ENCODE data around the gene PAX3.

PAX3 gene

GRCh38 chr2:222298311-222299150, at the start of gene PAX3:
Gene PAX3 (minus strand): TSS chr2:222298998. CDS start chr2:222298615, 383 bp downstream.
- DNase-seq (ENCODE audit: low read depth, low spot score), result peak; percentile 93
- H3K4me3 ChIP-seq (ENCODE audit: low read depth, low read length), result peak within 1 kb of the TSS; percentile 74
- in situ Hi-C loops (cut with HindIII; ENCODE audit: low sequenced_read_pairs), result no loop called here
- TF ChIP-seq, protein P1, sequence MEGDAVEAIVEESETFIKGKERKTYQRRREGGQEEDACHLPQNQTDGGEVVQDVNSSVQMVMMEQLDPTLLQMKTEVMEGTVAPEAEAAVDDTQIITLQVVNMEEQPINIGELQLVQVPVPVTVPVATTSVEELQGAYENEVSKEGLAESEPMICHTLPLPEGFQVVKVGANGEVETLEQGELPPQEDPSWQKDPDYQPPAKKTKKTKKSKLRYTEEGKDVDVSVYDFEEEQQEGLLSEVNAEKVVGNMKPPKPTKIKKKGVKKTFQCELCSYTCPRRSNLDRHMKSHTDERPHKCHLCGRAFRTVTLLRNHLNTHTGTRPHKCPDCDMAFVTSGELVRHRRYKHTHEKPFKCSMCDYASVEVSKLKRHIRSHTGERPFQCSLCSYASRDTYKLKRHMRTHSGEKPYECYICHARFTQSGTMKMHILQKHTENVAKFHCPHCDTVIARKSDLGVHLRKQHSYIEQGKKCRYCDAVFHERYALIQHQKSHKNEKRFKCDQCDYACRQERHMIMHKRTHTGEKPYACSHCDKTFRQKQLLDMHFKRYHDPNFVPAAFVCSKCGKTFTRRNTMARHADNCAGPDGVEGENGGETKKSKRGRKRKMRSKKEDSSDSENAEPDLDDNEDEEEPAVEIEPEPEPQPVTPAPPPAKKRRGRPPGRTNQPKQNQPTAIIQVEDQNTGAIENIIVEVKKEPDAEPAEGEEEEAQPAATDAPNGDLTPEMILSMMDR (IDR thresholded peaks at IDR 0.05; ENCODE audit: low read depth, low read length), result no peak

- H3K4me3 ChIP-seq (ENCODE audit: low read depth, low read length), result no peak overlapping the region
- no peak for DNase-seq (ENCODE audit: low read depth, low spot score)
- TF ChIP-seq, protein P1 (IDR thresholded peaks at IDR 0.05; ENCODE audit: low read depth, low read length), result no peak
- in situ Hi-C loops (cut with HindIII; ENCODE audit: low sequenced_read_pairs), result no loop called here
Observed at GRCh38 chr2:222341331-222341730, 42.5 kb upstream of the PAX3 start.

DNA sequence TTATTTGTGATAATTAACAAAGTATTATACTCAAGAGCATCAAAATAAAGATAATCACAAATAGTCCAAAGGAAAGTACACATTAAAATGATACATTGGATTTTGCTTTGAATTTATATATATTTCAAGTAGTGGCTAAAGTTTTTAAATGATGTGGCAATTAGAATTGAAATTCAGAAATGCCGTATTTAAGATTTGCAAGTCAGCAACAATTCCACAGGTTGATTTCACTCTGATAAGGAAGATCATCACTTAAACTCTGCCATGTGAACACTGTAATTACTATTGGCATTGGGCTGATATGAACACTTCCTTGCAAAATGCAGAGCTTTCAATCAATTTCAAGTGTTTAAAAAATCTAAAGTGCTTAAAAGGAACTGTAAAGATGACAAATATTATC, 39.6 kb upstream of the PAX3 start:
- no peak for DNase-seq (ENCODE audit: low read depth, low spot score)
- in situ Hi-C loops (cut with HindIII; ENCODE audit: low sequenced_read_pairs), result no loop called here
- TF ChIP-seq, protein P1 (IDR thresholded peaks at IDR 0.05; ENCODE audit: low read depth, low read length), result no peak
- no peak overlapping the region for H3K4me3 ChIP-seq (ENCODE audit: low read depth, low read length)

DNA sequence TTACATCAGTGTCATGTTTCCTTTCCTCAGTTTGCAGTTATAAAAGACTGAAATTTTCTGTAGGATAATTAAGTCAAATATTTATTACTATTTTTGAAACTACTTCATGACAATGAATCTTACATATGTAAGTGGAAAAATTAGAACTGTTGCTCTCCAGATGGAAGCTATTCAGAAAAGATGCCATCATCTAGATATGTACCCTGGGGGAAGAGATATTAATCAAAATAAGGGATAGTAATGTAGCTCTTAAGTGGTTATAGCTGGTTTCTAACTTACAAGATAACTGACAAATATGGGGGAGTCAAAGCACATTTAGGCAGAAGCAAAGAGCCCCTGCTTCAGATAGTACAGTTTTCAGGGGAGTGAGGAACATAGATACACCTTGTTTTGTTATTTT, 38.1 kb upstream of the PAX3 start:
- TF ChIP-seq, protein P1 (IDR thresholded peaks at IDR 0.05; ENCODE audit: low read depth, low read length), result no peak
- no peak overlapping the region for H3K4me3 ChIP-seq (ENCODE audit: low read depth, low read length)
- no peak for DNase-seq (ENCODE audit: low read depth, low spot score)
- in situ Hi-C loops (cut with HindIII; ENCODE audit: low sequenced_read_pairs), result no loop called here

GRCh38 chr2:222336442-222336841, 37.6 kb upstream of the PAX3 start:
- in situ Hi-C loops (cut with HindIII; ENCODE audit: low sequenced_read_pairs), result no loop called here
- DNase-seq (ENCODE audit: low read depth, low spot score), result no peak
- TF ChIP-seq, protein P1 (IDR thresholded peaks at IDR 0.05; ENCODE audit: low read depth, low read length), result no peak
- H3K4me3 ChIP-seq (ENCODE audit: low read depth, low read length), result no peak overlapping the region

DNA sequence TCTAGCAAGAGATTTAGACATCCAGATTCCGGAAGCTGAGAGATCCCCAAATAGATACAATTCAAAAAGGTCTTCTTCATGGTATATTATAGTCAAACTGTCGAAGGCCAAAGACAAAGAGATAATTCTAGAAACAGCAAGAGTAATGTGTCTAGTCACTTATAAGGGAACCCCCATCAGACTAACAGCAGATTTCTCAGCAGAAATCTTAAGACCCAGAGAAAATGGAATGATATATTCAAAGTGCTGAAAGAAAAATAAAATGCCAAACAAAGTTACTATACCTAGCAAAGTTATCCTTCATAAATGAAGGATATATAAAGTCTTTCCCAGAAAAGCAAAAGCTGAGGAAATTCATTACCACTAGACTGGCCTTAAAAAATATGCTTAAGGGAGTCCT, 36.1 kb upstream of the PAX3 start:
- DNase-seq (ENCODE audit: low read depth, low spot score), result no peak
- no peak overlapping the region for H3K4me3 ChIP-seq (ENCODE audit: low read depth, low read length)
- in situ Hi-C loops (cut with HindIII; ENCODE audit: low sequenced_read_pairs), result no loop called here
- TF ChIP-seq, protein P1 (IDR thresholded peaks at IDR 0.05; ENCODE audit: low read depth, low read length), result no peak

Data from astrocyte of the spinal cord (primary cell).